NCI-H345 treated with DMSO at 0.1 percent for 48 hours (cell line): ENCODE results near the gene PTPN2.
"Not testable (repeated sequence)": the region's sequence is repeated elsewhere in the genome, so short reads cannot be mapped to it uniquely, and the experiment has no call there.

Source experiments
- DNase-seq: peaks from one replicate; lab custom pipeline; 2025; ENCODE audit not compliant: unreplicated experiment; lab: John Stamatoyannopoulos, UW

PTPN2 gene

DNA sequence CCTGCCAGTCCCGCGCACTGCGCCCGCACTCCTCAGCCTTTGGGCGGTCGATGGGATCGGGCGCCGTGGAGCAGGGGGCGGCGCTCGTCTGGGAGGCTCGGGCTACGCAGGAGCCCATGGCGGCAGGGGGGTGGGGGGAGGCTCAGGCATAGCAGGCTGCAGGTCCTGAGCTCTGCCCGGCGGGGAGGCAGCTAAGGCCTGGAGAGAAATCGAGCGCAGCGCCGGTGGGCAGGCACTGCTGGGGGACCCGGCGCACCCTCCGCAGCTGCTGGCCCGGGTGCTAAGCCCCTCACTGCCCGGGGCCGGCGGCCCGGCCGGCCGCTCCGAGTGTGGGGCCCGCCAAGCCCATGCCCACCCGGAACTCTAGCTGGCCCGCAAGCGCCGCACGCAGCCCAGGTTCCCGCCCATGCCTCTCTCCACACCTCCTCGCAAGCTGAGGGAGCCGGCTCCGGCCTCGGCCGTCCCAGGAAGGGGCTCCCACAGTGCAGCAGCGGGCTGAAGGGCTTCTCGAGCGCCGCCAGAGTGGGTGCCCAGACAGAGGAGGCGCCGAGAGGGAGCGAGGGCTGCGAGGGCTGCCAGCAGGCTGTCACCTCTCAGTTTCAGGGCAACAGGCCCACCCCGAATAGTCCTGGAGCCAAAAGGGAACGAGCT, 107.1 kb downstream of the PTPN2 start:
- DNase-seq: no peak

DNA sequence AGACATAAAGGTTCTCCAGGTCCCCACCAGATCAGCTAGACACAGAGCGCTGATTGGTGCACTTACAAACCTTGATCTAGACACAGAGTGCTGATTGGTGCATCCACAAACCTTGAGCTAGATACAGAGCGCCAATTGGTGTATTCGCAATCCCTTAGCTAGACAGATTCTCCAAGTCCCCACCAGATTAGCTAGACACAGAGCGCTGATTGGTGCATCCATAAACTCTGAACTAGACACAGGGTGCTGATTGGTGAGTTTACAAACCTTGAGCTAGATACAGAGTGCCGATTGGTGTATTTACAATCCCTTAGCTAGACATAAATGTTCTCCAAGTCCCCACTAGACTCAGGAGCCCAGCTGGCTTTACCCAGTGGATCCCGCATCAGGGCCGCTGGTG, 107.6 kb downstream of the PTPN2 start:
- DNase-seq: not testable (repeated sequence)

DNA sequence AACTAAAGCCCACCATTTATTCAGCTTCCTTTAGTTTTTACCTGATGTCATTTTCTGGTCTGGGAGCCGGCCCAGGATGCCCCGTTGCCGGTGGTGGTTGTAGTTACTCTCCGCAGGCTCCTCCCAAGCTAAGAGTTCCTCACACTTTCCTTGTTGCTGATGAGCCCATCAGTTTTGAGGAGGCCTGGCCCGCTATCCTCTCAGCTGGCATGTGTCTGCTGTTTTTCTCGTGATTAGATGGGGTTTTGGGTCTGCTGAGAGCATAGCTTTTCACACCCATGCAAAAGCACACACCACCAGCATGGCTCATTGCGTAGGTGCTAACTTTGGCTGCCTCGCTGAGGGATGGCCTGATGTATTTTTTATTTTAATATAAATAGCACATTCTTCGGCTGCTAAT, 109.1 kb downstream of the PTPN2 start:
- no peak for DNase-seq

DNA sequence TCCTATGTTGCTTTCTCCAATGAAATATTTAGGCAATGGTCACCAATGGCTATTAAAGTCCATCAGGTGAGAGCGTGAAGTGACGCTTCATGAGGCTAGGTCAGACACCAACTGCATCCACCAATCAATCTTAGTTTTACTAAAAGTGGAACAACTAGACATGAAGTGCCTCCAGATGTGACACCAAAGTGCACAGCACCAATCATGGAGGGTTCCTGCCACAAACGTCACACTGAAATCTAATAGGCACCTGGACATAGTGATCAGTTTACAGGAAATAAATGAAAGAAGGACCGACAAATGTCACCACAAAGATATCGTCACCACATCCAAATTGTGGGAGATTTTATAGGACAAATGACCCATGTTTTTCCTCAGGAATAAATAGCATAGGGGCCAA, 110.7 kb downstream of the PTPN2 start:
- DNase-seq: no peak

DNA sequence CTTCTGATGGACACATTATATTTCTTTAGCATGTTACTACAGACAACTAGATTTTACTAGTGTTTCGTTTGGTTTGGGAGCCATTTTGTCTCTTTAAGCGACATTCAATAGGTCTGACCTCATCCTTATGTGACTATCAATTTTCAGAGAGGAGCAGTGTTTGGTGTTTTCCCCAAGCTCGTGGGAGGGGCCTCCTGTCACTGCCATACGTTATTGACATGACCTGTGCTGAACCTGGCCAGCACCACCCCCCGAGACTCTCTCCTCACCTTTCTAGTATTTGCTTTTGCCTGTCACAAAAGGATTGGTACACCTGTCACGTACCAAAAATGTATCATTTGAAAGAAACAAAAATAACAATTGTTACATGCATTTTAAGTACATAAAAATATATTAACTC, 111.9 kb downstream of the PTPN2 start:
- no peak for DNase-seq

DNA sequence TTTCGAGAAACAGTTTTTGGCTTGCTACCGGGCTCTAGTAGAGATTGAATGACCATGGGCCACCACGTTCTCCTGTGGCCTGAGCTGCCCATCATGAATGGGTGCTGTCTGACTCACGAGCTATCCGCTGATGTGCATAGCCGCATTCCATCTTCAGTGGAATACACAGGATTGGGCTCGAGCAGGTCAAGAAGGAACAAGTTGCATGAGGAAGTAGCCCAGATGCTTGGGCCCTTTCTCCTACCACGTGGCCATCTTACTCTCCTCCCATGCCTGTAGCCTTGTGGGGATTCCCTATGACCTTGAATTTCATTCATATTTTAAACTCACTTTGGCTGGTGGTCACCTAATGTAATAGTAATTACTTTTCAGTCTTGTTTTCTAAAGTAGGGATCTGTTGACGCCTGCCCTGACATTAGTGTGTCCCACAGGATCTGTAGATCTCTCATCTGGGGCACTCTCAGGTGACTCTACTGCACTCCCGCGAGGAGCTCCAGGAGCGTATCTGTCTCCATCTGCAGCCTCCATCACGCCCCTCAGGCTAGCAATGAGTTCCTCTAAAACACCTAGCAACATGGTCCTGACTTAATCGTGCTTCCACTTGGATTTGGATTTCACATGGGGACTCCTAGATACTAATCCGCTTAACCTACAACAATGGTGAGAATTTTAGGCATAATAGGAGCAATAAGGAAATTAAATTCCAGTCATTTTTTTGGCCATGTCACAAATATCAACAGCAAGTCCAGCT, 113.4 kb downstream of the PTPN2 start:
- DNase-seq: no peak

DNA sequence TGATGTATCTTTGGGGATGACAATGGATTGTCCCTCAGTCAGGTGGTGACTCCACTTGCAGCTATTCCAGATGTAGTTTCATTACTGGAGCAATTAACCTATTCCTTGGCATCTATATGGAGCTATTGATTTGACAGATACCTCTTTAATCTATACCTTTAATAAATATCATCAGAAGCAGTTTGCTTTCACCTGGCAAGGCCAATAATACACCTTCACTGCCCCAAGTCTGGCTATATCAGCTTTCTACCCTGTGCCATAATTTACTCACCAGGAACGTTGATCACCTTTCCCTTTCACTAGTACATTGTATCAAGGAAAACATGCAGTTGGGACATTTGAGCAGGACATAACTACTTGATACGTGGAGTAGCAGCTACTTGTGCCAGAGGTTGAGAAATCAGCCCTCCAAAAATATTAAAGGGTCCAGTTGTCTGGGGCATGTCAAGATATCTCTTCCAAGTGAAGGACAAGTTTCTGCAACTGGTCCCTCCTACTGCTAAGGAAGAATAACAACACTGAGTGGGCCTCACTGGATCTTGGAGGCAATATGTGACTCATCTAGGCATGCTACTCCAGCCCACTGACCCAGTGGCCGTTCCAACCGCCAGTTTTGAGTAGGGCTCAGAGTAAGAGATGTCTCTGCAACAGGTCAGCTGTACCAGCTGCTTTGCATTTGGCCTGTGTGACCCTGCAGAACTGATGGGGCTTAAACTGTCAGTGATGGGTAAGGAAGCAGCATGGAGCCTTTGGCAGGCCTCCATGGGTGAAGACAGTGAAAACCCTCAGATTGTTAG, 114.2 kb downstream of the PTPN2 start:
- no peak for DNase-seq

DNA sequence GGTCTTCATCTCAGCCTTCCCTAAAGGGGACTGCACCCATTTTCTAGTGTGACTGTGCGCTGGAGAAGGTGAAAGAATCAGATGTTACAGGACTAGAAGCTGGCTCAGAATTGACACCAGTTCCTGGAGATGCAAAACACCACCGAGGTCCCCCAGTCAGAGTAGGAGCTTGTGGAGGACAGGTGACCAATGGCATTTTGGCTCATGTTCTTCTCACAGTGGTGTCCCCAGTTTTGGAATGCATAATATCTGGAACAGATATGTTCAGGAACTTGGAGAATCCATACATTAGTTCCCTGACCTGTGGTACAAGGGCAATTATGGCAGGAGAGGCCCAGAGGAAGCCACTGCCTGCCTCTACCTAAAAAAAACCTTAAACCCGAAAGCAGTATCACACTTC, 114.9 kb downstream of the PTPN2 start:
- no peak for DNase-seq

DNA sequence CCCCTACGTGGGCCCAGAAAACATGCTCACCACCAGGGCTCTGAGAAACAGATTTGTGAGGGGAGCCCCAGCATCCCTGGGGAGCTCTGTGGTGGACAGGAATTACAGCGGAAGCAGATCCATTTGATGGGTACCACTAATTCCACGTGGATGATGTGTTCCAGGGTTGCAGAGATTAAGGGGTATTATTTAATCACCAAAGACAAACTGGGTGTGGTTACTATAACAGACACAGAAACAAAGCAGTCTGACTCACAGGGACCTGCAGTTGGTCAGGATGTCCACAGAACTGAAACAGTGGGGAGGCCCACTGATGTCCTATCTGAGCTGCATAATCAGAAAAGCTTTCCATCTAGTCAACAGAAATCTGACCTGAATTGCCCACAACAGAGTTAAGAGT, 115.4 kb downstream of the PTPN2 start:
- no peak for DNase-seq

DNA sequence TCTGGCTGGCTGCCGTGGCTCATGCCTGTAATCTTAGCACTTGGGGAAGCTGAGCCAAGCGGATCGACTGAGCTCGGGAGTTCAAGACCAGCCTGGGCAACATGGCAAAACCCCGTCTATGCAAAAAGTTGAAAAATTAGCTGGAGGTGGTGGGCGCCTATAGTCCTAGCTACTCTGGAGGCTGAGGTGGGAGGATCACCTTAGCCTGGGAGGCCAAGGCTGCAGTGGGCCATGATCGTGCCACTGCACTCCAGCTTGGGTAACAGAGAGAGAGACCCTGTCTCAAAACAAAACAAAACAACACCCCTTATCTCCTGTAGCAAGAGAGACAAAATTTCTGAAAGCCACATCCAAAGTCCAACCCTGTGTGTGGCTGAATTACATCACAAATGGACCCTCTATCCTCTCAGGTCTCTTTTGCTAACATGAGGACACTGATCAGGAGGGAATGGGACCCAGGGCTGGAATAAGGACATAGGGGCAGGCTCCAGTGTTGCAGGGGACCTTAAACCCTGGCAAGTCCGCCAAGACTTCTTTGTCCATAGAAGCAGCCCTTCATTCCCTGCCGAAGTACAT, 116.4 kb downstream of the PTPN2 start:
- DNase-seq: no peak

DNA sequence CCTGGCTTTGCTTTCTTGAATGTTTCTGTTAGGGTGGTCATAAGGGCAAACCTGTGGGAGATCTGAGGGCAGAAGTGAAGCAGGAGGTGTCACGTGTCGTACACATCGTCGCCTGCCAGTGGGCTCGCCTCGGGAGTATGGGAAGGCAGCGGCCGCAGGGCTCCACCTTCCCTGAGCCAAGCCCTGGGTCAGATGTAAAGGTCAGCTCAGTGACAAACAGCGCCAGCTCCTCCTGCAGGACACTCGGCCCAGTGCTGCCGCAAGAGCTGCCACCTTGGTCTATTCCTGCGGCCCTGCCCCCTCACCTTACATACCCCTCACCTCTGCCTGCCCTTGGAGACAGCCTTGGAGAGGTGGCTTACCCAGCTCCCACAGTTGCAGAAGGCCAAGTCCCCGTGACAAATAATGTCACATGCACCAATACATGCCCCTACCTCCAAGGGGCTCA, 117.0 kb downstream of the PTPN2 start:
- no peak for DNase-seq

DNA sequence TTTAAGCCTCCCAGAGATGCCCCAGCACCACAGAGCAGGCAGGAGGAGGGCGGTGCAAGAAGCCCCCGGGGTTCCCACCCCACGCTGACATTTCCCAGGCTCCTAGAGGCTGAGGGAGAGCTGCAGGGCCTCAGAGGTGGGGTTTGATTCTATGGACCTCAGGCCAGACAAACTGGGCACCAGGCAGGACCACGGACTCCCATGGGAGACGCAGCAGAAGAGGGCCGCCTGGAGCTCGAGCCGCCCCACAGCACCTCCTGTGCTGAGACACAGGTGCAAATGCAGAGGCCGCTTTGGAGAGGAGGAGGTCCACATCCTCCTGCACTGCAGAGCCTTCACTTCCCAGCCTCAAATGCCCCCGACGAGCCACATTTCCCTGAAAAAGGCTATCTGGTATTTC, 118.5 kb downstream of the PTPN2 start:
- no peak for DNase-seq

DNA sequence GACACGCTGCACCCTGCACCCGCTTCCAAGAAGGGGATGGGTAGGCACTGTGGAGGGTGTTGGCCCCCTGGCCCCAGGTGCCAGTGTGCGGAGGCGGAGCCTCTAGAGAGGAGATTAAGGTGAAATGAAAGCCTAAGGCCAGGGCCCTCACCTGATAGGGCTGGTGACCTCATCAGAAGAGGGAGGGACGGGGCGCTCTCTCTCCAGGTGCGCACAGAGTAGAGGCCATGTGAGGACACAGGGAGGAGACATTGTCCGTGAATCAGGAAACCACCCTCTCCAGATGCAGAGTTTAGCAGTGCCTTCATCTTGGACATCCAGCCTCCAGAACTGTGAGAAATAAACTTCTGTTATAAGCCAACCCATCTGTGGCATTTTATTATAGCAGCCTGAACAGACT, 118.9 kb downstream of the PTPN2 start:
- DNase-seq: no peak

DNA sequence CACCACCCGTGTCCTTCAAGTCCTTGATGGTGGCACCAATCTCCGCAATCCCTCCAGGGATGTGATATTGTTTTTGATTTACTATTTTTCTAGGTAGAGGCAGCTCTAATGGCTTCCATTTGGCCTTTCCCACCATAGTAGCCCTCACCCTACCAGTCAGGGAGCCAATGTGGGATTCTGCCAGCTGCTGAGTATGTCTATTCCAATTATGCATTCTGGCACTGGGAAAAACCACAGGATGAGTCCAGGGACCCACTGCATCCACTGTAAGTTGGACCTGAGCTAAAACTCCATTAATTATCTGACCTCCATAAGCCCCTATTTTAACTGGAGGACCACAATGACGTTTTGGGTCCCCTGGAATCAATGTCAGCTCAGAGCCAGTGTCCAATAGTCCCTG, 125.5 kb downstream of the PTPN2 start:
- not testable (repeated sequence) for DNase-seq

DNA sequence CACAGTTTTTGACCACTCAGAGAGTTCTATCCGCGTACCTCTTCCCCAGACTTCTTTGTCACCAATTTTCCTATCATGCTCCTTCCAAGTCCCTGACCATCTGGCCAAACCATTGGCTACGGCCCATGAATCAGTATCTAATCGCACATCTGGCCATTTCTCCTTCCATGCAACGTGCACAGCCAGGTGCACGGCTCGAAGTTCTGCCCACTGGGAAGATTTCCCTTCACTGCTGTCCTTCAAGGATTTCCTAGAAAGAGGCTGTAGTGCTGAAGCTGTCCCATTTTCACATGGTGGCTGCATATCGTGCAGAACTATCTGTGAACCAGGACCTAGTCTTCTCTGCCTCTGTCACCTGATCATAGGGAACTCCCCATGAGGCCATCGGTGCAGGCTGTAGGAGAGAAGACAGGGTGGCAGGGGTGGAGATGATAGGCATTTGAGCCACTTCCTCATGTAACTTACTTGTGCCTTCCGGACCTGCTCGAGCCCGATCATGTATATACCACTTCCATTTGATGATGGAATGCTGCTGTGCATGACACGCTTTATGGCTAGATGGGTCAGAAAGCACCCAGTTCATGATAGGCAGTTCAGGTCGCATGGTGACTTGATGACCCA, 127.3 kb downstream of the PTPN2 start:
- not testable (repeated sequence) for DNase-seq

DNA sequence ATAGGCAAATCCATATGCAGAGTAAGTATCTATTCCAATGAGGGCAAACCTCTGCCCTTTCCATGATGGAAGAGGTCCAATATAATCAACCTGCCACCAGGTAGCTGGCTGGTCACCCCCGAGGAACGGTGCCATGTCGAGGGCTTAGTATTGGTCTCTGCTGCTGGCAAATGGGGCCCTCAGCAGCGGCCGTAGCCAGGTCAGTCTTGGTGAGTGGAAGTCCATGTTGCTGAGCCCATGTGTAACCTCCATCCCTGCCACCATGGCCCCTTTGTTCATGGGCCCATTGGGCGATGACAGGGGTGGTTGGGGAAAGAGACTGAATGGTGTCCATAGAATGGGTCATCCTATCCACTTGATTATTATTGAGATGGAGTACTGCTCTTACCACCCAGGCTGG, 128.4 kb downstream of the PTPN2 start:
- not testable (repeated sequence) for DNase-seq

DNA sequence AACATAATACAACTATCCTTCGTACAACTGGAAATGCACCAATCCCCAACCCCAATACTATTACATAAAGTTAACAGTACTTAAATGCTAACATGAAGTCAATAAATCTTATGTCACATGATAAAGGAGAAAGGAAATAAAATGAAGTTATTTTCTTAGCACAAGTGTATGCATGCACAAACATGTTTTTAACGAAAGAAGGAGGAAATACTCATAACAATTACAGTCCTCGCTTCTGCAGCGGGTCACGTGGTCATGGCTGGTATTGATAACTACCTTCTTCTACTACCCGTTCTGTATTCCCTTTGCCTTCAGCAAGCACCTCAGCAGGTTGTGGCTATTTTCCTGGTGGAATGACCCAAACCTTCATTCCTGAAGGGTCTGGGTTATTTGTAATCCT, 129.5 kb downstream of the PTPN2 start:
- DNase-seq: no peak

DNA sequence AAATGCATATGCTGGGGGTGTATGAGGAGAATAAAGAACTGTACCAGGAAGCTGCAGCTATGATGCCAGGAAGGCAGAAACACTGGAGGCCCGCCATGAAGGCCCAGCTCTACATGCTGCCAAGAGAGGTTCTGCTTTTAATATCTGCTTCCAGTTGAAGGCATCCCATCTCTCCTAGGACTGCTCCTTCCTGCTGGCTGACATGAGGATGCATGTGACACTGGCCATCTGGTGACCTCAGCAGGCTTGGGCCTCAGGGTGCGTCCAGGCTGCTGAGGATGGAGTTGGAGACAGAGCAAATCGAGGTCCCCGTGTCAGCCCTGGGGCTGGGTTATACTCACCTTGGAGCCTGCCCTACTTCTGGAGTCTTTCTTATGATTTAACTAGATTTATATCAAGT, 132.1 kb downstream of the PTPN2 start:
- no peak for DNase-seq

DNA sequence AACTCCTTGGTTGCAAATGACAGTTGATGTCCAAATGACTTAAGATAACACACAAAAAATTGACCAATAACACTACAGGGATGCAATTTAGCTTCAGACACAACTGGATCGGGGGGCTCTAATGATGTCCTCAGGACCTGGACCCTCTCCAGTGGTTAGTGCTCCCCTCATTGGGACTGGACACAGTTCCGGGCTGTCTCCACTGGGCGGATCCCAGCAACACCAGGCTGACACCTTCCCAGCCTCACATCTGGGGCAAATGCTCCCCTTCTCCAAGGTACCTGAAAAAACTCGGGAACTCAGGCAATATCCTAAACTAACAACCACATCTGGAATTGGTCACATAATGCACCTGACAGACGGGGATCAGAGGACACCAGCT, 132.5 kb downstream of the PTPN2 start:
- DNase-seq: no peak

DNA sequence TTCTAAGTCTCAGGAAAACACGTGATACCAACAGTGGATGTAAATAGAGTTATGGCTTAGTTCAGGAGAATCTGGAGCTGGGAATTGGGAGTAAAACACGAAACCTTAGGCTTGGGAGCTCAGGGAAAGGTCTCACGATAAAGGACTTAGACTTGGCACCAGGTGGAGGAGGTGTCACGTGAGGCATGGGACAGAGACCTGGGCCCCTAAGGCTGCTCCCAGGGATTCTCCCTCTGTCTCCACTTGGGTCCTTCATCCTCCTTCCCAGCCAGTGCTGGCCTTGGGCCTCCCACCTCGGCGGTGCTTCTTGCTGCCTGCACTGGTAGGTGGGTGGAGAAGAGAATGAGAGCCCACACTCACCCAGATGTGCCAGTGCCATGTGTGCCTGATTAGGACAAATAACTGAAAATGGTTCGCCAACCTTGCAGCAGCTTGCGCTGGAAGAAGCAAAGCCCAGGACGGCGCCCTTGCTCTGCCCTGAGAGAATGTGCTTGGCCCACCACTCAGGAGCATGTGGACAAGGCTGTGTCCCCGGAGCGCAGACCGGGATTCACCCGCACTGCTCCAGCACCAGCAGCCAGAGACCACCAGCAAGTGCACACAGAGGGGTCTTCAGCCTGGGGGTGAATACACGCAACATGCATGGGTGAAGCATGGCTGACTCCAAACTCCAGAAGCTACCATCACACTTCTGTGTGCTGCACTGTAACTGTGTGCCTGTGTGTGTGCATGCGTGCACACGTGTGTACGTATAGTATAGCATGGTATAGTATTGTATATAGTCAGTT, 133.1 kb downstream of the PTPN2 start:
- no peak for DNase-seq
